ENCODE data around the gene ANKRD13D.

Gene ANKRD13D

DNA sequence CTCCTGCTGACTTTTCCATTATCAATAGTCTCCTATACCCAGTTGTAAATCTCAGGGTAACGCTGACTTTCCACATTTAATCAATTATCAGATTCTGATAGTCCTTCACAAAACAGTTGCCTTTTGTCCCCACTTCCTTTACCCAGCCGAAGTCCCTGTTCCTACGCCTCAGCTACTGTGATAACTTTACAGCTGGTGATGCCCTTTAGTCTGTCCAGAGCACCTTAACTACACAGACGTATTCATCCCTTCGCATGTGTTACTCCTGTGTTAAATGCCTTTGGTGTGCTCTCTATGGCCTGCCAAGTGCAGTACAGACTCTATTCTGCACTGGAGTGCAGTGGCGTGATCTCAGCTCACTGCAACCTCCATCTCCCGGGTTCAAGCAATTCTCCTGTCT, 34.4 kb downstream of the ANKRD13D start:
- H3K4me3 ChIP-seq (ENCODE audit: low read depth, low read length), result no peak overlapping the region
- no peak for DNase-seq
- no peaks in the 10 kb centered on the region for H3K27me3 ChIP-seq (ENCODE audit: insufficient read depth, low read depth, severe bottlenecking)
- H3K36me3 ChIP-seq, result peaks cover 1% of the 10 kb centered on the region; the same call in 1 of the 2 replicates
- no peak overlapping the region for H3K27ac ChIP-seq
- no peaks in the 10 kb centered on the region for H3K9me3 ChIP-seq (ENCODE audit: severe bottlenecking)
- TF ChIP-seq, protein P1, sequence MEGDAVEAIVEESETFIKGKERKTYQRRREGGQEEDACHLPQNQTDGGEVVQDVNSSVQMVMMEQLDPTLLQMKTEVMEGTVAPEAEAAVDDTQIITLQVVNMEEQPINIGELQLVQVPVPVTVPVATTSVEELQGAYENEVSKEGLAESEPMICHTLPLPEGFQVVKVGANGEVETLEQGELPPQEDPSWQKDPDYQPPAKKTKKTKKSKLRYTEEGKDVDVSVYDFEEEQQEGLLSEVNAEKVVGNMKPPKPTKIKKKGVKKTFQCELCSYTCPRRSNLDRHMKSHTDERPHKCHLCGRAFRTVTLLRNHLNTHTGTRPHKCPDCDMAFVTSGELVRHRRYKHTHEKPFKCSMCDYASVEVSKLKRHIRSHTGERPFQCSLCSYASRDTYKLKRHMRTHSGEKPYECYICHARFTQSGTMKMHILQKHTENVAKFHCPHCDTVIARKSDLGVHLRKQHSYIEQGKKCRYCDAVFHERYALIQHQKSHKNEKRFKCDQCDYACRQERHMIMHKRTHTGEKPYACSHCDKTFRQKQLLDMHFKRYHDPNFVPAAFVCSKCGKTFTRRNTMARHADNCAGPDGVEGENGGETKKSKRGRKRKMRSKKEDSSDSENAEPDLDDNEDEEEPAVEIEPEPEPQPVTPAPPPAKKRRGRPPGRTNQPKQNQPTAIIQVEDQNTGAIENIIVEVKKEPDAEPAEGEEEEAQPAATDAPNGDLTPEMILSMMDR (IDR thresholded peaks at IDR 0.05; ENCODE audit: low read depth, low read length), result no peak

DNA sequence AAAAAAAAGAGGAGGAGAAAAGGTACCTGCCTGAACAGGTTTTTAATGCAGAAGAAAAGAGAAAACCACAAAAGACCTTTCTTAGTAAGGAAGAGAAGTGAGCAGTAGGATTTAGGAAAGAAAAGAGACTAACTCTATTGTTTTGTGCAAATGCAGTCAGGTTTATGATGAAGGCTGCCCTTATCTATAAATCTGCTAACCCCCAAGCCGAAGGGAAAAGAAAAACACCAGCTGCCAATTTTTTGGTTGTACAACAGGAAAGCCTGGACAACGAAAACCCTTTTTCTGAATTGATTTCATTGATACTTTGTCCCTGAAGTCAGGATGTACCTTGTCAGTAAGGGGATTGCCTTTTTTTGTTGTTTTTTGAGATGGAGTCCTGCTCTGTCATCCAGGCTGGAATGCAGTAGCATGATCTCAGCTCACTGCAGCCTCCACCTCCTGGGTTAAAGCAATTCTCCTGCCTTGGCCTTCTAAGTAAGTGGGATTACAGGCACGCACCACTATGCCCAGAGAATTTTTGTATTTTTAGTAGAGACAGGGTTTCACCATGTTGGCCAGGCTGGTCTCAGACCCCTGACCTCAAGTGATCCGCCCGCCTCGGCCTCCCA, 43.1 kb downstream of the ANKRD13D start:
- H3K27me3 ChIP-seq (ENCODE audit: insufficient read depth, low read depth, severe bottlenecking), result no peaks in the 10 kb centered on the region
- no peak for DNase-seq
- no peaks in the 10 kb centered on the region for H3K9me3 ChIP-seq (ENCODE audit: severe bottlenecking)
- TF ChIP-seq, protein P1 (IDR thresholded peaks at IDR 0.05; ENCODE audit: low read depth, low read length), result no peak
- peaks cover 3% of the 10 kb centered on the region; the same call in 1 of the 2 replicates for H3K36me3 ChIP-seq
- no peak overlapping the region for H3K27ac ChIP-seq
- no peak overlapping the region for H3K4me3 ChIP-seq (ENCODE audit: low read depth, low read length)

DNA sequence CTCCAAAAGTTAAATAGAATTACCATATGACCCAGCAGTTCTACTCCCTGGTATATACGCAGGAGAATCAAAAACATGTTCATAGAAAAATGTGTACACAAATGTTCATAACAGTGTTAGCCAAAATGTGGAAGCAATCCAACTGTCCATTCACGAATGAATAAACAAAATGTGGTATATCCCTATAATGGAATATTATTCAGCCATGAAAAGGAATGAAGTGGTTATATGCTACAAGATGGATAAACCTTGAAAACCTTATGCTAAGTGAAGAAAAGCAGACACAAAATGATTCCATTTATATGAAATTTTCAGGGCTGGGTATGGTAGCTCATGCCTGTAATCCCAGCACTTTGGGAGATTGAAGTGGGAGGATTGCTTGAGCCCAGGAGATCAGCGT, 48.2 kb downstream of the ANKRD13D start:
- no peak overlapping the region for H3K27ac ChIP-seq
- no peaks in the 10 kb centered on the region for H3K36me3 ChIP-seq
- no peaks in the 10 kb centered on the region for H3K27me3 ChIP-seq (ENCODE audit: insufficient read depth, low read depth, severe bottlenecking)
- no peaks in the 10 kb centered on the region for H3K9me3 ChIP-seq (ENCODE audit: severe bottlenecking)
- TF ChIP-seq, protein P1 (IDR thresholded peaks at IDR 0.05; ENCODE audit: low read depth, low read length), result no peak
- no peak for DNase-seq
- no peak overlapping the region for H3K4me3 ChIP-seq (ENCODE audit: low read depth, low read length)

DNA sequence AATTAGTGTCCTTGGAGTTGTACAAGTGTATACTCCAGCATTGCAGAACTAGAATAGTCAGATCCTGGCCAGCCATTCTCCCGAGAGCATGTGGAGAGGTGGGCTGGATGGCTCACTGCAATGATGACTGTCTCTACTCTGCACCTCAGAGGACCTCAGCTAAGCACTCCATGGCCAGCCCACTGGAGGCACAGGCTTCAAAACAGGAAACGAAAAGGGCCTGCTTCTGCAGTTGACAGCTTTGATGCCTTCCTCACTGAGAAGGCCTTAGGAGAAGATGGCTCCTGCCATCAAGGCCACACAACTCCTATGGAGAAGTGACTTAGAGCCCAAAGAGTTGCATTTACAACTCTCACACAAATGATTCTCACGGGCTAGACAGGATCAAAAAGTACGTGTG, 55.2 kb downstream of the ANKRD13D start:
- no peak overlapping the region for H3K4me3 ChIP-seq (ENCODE audit: low read depth, low read length)
- H3K36me3 ChIP-seq, result no peaks in the 10 kb centered on the region
- no peak overlapping the region for H3K27ac ChIP-seq
- no peaks in the 10 kb centered on the region for H3K9me3 ChIP-seq (ENCODE audit: severe bottlenecking)
- H3K27me3 ChIP-seq (ENCODE audit: insufficient read depth, low read depth, severe bottlenecking), result no peaks in the 10 kb centered on the region
- DNase-seq, result no peak
- TF ChIP-seq, protein P1 (IDR thresholded peaks at IDR 0.05; ENCODE audit: low read depth, low read length), result no peak

DNA sequence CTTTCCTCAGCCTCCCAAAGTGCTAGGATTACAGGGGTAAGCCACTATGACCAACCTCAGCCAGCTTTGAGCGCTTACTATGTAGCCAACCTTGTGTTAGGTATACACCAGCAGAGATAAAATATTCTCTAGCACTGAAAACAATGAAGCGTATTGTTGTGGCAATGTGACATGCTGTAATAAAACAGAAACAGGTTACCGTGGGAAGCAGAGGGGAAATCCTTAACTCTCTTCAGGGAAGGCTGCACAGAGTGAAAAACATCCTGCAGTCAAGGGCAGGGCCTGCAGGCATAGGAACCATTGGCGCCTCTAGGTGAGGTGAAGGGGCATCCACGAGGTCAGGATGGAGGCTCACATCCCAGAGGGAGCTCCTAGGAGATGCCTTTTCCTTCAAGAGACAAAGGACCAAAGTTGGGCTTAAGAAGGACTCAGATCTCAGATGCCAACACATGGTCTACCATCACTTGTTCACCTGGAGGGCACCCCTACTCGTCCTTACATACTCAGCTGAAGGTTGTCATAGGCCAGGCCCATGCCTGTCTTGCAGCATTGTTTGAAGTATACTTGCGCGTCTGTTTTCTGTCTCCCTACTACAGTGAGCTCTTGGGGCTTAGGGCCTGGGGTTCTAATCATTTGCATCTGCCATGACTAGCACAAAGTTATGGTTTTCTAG, 56.3 kb downstream of the ANKRD13D start:
- H3K4me3 ChIP-seq (ENCODE audit: low read depth, low read length), result no peak overlapping the region
- no peaks in the 10 kb centered on the region for H3K9me3 ChIP-seq (ENCODE audit: severe bottlenecking)
- TF ChIP-seq, protein P1 (IDR thresholded peaks at IDR 0.05; ENCODE audit: low read depth, low read length), result no peak
- no peaks in the 10 kb centered on the region for H3K36me3 ChIP-seq
- H3K27ac ChIP-seq, result no peak overlapping the region
- no peaks in the 10 kb centered on the region for H3K27me3 ChIP-seq (ENCODE audit: insufficient read depth, low read depth, severe bottlenecking)
- no peak for DNase-seq
